HPDE6-E6E7 (cell line): ENCODE data around the gene TNK1.

Source experiments
- DNase-seq: peaks from one replicate; pipeline ENCODE4 v3.0.0; 2011; ENCODE audit warnings: missing footprints; ENCODE audit errors: extremely low spot score

Gene TNK1

GRCh38 chr17:7410634-7411426 is 29.9 kb downstream of the TNK1 start:
- no peak for DNase-seq

DNA sequence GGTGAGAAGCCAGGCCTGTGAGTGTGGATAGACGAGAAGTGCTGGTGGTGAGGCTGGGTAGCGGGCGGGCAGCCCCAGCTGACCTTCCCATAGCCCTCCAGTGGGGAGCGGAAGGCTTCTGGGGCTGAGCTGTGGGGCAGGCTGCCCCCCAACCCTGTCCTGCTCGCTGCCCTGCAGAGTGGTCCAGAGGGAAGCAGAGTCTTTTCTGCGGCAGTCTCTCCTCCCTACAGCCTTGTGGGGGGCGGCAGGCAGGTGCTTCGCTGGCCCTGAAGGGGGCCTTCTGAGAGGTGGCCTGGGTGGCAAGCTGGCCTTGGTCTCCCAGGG is 30.5 kb downstream of the TNK1 start:
- no peak for DNase-seq

- no peak for DNase-seq
These were observed 32.6 kb downstream of the TNK1 start for GRCh38 chr17:7413346-7413985.

GRCh38 chr17:7414837-7415236 is 33.9 kb downstream of the TNK1 start:
- DNase-seq = no peak

DNA sequence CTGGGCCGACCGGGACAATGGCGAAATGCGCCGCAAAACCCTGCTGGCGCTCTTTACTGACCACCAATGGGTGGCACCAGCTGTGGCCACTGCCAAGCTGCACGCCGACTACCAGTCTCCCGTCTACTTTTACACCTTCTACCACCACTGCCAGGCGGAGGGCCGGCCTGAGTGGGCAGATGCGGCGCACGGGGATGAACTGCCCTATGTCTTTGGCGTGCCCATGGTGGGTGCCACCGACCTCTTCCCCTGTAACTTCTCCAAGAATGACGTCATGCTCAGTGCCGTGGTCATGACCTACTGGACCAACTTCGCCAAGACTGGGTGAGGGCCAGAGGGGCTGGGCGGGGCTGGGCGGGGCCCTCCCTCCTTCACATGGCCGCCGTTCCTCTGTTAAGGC is 34.9 kb downstream of the TNK1 start:
- no peak for DNase-seq

- no peak for DNase-seq
These were observed 35.4 kb downstream of the TNK1 start for GRCh38 chr17:7416323-7416722.

GRCh38 chr17:7417056-7417655 is 36.3 kb downstream of the TNK1 start:
- no peak for DNase-seq

DNA sequence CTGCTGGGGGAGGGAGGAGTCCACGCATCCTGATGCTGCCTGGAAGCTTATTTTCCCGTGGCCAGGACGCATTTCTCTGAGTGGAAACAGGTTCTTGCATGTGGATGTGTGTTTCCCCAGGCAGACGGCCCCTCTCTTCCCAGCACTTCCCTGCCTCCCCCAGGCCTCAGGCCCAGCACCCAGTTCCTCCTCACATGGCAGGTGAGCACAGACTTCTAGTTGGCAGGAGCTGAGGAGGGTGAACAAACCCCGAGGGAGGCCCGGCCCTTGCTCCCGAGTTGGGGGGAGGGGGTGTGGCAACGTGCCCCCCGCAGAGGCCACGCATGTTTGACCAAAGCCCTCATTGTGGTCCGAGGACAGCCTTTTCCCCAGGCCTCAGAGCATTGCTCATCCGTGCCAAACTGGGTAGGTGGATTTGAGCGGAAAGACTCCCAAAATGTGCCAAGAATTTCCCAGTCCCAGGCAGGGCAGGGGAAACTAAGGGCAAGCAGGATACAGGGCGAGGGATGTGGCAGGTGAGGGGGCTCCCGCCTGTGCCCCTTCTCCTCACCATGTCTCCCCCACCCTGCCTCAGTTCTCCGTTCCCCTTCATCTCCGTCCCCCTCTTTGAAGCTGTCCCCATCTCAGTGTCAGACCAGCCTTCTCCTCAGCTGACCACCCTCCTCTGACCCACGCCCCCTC is 37.7 kb downstream of the TNK1 start:
- no peak for DNase-seq

- DNase-seq = no peak
These were observed 39.1 kb downstream of the TNK1 start, which contains the start of gene SPEM1 for GRCh38 chr17:7419819-7420610. SPEM1 (plus strand) TSS chr17:7420324; CDS start chr17:7420385, 61 bp downstream.

DNA sequence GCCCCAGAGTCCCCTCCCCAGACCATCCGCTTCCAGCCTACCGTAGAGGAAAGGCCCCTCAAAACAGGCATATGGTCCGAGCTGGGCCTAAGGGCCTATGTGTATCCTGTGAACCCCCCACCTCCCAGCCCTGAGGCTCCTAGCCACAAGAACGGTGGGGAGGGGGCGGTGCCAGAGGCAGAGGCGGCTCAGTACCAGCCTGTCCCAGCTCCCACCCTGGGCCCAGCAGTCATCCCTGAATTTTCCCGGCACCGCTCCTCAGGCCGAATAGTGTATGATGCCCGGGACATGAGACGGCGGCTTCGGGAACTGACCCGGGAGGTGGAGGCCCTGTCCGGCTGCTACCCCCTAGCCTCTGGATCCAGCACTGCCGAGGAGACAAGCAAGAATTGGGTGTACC is 40.3 kb downstream of the TNK1 start:
- DNase-seq = no peak

DNA sequence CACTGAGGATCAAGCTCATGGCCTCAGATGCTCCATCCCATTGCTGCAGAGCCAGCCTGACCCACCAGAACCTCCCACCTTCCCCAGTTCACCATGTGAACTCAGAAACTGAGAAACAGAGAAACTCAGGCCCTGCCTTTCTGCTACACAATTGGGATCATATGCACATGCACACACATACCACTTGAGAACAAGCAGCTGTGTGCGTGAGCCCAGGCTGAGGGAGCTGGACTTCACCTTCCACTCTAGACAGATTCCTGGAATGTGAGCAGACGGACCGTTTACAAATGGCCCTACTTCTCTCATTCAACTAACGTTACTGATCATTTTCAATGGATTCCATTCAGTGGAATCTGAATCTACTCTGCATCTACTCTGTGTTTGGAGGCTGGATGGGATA is 42.8 kb downstream of the TNK1 start:
- DNase-seq = no peak

GRCh38 chr17:7425316-7425715 is 44.4 kb downstream of the TNK1 start, which contains the start of gene SPEM2:
SPEM2 (plus strand) TSS chr17:7425616; CDS start chr17:7425689, 73 bp downstream.
- no peak for DNase-seq

DNA sequence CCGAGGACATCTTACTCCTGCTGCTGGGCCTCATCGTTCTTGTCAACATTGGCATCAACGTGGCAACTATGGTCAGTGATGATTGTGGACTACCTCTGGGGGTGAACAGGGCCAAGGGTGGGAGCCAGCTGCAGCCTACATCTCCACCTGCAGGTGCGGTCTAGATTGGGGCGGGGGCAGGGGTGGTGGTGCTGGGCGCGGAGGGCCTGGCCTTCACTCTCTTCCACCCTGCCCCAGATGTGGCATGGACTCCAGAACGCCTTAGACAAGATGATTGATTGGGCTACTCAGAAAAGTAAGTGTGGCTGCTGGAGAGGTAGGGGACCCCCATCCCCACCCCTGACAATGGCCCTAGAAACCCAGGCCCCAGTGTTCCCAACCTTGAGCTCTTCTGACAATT is 44.9 kb downstream of the TNK1 start:
- DNase-seq = no peak

- no peak for DNase-seq
These were observed 45.4 kb downstream of the TNK1 start for GRCh38 chr17:7426203-7426863.

DNA sequence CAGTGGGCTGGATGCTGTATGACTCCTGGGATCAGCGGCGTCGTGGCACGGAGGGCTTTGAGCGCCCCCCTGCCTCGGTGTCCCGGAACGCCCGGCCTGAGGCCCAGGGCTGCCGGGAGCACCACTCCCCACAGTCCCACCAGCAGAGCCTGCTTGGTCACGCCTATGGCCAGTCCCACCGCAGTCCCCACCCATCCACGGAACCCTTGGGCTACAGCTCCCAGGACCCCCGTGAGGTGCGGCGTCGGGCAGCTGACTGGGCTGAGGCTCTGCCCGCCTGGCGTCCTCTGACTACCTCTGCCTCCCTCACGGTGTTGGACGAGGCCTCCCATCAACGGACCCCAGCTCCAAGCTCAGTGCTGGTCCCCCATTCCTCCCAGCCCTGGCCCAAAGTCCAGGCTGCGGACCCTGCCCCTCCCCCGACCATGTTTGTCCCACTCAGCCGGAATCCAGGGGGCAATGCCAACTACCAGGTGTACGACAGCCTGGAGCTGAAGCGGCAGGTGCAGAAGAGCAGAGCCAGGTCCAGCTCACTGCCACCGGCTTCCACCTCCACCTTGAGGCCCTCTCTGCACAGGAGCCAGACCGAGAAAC is 46.1 kb downstream of the TNK1 start:
- DNase-seq = no peak

DNA sequence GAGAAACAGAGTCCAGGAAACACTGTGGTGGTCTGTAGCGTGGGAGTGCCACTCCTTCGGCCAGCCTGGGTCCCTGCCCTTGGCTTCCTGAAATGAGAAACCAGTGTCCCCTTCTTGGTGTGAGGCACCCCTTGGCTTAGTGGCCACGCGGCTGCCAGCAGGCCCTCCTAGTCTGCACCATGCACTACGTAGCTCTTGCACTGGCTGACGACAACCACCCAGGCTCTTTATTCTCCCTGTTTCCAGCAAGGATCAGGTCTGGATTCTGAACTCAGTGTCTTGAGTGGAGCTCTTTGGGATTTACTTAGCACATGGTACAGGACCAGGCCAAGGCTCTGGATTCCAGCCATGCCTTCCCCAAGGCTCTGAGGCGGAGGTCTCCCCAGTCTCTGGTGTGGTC is 46.7 kb downstream of the TNK1 start:
- no peak for DNase-seq

DNA sequence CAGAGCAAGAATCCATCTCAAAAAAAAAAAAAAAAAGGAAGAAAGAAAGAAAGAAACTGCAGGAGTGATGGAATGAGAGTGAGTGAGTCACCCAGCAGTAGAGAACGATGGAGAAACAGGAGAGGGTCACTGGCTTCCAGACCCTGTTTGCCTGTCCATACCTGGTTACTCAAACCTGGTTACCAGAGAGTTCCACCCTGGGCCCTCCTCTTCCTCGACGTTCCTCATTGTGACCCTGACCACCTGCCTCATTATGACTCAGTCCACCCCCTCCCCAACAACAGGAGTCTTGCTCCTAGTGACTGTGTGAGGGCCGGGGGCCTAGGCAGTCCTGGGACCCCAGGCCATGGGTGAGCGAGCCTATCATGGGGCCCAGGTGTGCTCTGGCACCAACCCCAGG is 47.7 kb downstream of the TNK1 start, which contains the start of gene SPEM3:
Gene SPEM3 (plus strand): TSS at position 301 of the 400 bp plus-strand sequence. CDS start 46 bp downstream, at position 347.
- DNase-seq = no peak

DNA sequence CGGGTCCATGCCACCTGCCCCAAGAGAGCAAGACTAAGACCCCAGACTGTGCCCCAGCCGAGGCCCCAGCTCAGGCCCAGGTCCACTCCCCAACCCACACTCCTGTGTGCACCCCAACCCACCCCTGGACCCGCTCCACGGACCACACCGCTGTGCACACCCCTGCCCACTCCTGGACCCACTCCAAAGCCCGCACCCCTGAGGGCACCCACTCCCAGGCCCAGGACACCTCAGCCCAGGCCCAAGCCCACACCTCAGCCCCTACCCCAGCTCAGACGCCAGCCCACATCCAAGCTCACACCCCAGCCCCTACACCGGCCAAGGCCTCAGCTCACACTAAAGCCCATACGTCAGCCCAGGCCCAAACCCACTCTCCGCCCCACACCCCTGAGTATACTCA is 48.8 kb downstream of the TNK1 start:
- DNase-seq = no peak

DNA sequence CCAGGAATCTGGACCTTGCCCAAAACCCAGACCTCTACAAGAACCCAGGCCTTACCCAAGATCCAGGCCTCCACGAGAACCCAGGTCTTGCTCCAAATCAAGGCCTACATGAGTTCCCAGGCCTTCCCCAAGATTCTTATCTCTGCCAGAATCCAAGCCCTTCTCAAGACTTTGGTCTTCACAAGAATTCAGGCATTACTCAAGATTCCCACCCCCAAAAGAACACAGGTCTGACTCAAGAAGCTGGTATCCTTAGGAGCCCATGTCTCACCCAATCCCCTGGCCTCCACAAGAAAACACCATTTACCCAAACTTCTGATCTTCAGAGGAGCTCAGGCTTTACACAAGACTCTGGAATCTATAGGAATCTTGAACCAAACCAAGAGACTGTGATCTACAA is 50.3 kb downstream of the TNK1 start:
- no peak for DNase-seq

DNA sequence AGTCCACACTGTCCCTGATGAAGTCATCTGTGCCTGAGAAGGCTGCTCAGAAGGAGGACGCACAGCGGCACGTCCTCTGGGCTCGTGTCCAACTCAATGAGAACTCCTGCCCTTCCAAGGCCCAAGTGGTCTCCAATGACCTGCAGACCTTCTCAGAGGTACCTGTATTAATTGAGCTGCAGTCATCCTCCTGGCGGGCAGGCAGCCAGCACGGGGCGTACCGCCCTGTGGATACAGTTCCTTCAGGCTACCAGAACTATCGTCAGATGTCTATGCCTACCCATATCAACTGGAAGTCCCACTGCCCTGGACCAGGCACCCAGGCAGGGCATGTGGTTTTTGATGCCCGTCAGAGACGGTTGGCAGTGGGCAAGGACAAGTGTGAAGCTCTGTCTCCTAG is 51.4 kb downstream of the TNK1 start:
- DNase-seq = no peak
